ENCODE results near the gene ZNF22. TPM values are rescaled to one million over a fixed set of nuclear protein-coding genes. Genes with fewer than 3 reads are reported as not detected.

ZNF22 gene
- total and polyA plus RNA-seq, 9 donors = 44.3 to 57.8 (median 49.9) TPM

GRCh38 chr10:44997105-44997748 lies 3.5 kb upstream of the ZNF22 start:
- DNase-seq = peak; percentile 9

DNA sequence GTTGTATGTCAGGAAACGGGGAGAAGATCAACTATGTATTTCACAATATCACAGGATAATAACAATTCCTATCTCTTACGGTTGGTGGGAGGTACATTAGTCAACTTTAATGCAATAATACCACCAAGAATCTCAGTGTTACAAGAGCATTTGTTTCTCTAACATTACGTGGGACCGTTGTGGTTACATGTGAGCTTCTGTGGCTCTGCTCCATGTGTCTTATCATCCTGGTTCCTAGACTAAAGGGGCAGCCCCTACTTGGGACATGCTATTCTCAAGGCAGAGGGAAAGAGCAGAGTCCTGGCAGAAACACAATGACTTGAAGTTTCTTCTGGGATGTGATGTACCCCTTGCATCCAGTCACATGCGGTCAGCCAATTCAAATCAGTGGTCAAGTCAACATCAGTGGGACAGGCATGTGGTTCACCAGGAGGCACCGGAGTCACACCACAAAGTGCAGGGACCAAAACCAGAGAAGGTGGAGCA lies 2.5 kb upstream of the ZNF22 start:
- no peak overlapping the region for H3K27ac ChIP-seq (ENCODE audit: low read length)
- WGBS (ENCODE audit: insufficient coverage) = 83% methylated on average over 2 of the region's 6 CpGs
- peak; percentile 4 for DNase-seq
- peaks cover 8% of the 10 kb centered on the region for H3K36me3 ChIP-seq (ENCODE audit: control insufficient read depth, insufficient read depth, low read length)
- H3K9me3 ChIP-seq (replicated peaks; ENCODE audit: control insufficient read depth, low read depth, low read length) = peaks cover 1% of the 10 kb centered on the region
- peaks cover 34% of the 10 kb centered on the region for H3K4me1 ChIP-seq (ENCODE audit: control insufficient read depth, insufficient read depth, low read length)
- H3K4me3 ChIP-seq (ENCODE audit: low read length) = no peak overlapping the region
- H3K27me3 ChIP-seq (ENCODE audit: control insufficient read depth, insufficient read depth, low read length) = no peaks in the 10 kb centered on the region

More at GRCh38 chr10:44997105-44997748, 3.5 kb upstream of the ZNF22 start:
- peak overlapping the region; percentile 81 for H3K27ac ChIP-seq (ENCODE audit: low read length)
- WGBS (ENCODE audit: insufficient coverage) = 33% methylated on average over 1 of the region's 6 CpGs
- no peak overlapping the region for H3K4me3 ChIP-seq (ENCODE audit: low read length)
- H3K36me3 ChIP-seq (ENCODE audit: control insufficient read depth, insufficient read depth, low read length) = peaks cover 17% of the 10 kb centered on the region
- H3K9me3 ChIP-seq (replicated peaks; ENCODE audit: control insufficient read depth, low read depth, low read length) = no peaks in the 10 kb centered on the region
- H3K27me3 ChIP-seq (ENCODE audit: control insufficient read depth, insufficient read depth, low read length) = no peaks in the 10 kb centered on the region
- peaks cover 36% of the 10 kb centered on the region for H3K4me1 ChIP-seq (ENCODE audit: control insufficient read depth, insufficient read depth, low read length)

DNA sequence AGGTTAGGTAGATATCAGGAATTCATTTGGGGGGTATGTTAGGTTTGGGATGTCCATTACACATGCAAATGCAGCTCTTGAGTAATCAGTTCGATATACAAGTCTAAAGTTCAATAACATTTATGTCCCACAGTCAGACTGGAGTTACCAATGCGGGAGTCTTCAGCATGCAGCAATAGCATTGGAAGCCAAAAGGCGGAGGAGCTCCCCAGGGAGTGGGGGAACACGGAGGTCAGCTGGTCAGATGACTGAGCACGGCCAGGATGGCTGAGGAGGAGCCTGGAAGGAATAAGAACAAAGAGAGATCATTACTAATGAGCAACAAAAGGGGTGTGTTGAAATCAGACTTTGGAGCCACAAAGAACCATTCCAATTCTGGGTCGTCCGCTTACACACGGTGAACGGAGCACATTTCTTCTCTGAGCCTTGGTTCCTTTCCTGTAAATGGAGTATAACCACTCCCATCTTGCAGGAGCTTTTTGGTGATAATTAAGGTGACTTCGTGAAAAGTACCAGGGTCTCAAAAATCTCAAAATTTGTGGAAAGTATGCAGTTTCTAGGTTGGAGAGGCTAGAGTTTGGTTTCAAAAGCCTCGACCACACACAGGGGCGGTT lies 478 bp upstream of the ZNF22 start:
- peak; percentile 84 for DNase-seq
- peak overlapping the region; percentile 95 for H3K27ac ChIP-seq (ENCODE audit: low read length)
- H3K27me3 ChIP-seq (ENCODE audit: control insufficient read depth, insufficient read depth, low read length) = no peaks in the 10 kb centered on the region
- peaks cover 8% of the 10 kb centered on the region for H3K9me3 ChIP-seq (replicated peaks; ENCODE audit: control insufficient read depth, low read depth, low read length)
- H3K4me3 ChIP-seq (ENCODE audit: low read length) = peak overlapping the region; percentile 63
- peaks cover 29% of the 10 kb centered on the region for H3K4me1 ChIP-seq (ENCODE audit: control insufficient read depth, insufficient read depth, low read length)
- H3K36me3 ChIP-seq (ENCODE audit: control insufficient read depth, insufficient read depth, low read length) = peaks cover 11% of the 10 kb centered on the region
- 11% methylated on average over 6 of the region's 12 CpGs for WGBS (ENCODE audit: insufficient coverage)

- Histone ChIP-seq H3K9me3 (replicated peaks; ENCODE audit: control insufficient read depth, low read depth, low read length) (peaks cover 8% of the 10 kb centered on the region), H3K27me3 (ENCODE audit: control insufficient read depth, insufficient read depth, low read length) (no peaks in the 10 kb centered on the region), H3K4me3 (ENCODE audit: low read length) (peak overlapping the region; percentile 63), H3K4me1 (ENCODE audit: control insufficient read depth, insufficient read depth, low read length) (peaks cover 17% of the 10 kb centered on the region), H3K27ac (ENCODE audit: low read length) (peak overlapping the region; percentile 94), H3K36me3 (ENCODE audit: control insufficient read depth, insufficient read depth, low read length) (peaks cover 15% of the 10 kb centered on the region)
- peak; percentile 73 for DNase-seq
- WGBS (ENCODE audit: insufficient coverage) = 0% methylated on average over 9 of the region's 13 CpGs
These were observed 842 bp downstream of the ZNF22 start for GRCh38 chr10:45001381-45002148.

GRCh38 chr10:45003432-45004000 lies 2.8 kb downstream of the ZNF22 start:
- peaks cover 9% of the 10 kb centered on the region for H3K4me1 ChIP-seq (ENCODE audit: control insufficient read depth, insufficient read depth, low read length)
- no peaks in the 10 kb centered on the region for H3K27me3 ChIP-seq (ENCODE audit: control insufficient read depth, insufficient read depth, low read length)
- peaks cover 8% of the 10 kb centered on the region for H3K9me3 ChIP-seq (replicated peaks; ENCODE audit: control insufficient read depth, low read depth, low read length)
- H3K36me3 ChIP-seq (ENCODE audit: control insufficient read depth, insufficient read depth, low read length) = peaks cover 15% of the 10 kb centered on the region
- 92% methylated on average over 6 of the region's 10 CpGs for WGBS (ENCODE audit: insufficient coverage)
- no peak overlapping the region for H3K4me3 ChIP-seq (ENCODE audit: low read length)
- no peak overlapping the region for H3K27ac ChIP-seq (ENCODE audit: low read length)
- DNase-seq = peak; percentile 0

- Histone ChIP-seq H3K9me3 (replicated peaks; ENCODE audit: control insufficient read depth, low read depth, low read length) (peaks cover 8% of the 10 kb centered on the region), H3K27ac (ENCODE audit: low read length) (no peak overlapping the region), H3K4me1 (ENCODE audit: control insufficient read depth, insufficient read depth, low read length) (peaks cover 9% of the 10 kb centered on the region), H3K36me3 (ENCODE audit: control insufficient read depth, insufficient read depth, low read length) (peaks cover 15% of the 10 kb centered on the region), H3K4me3 (ENCODE audit: low read length) (no peak overlapping the region), H3K27me3 (ENCODE audit: control insufficient read depth, insufficient read depth, low read length) (no peaks in the 10 kb centered on the region)
- WGBS (ENCODE audit: insufficient coverage) = 86% methylated on average over 1 of the region's 3 CpGs
- peak; percentile 0 for DNase-seq
These were observed 3.9 kb downstream of the ZNF22 start for GRCh38 chr10:45004661-45005060.

- H3K27ac ChIP-seq (ENCODE audit: low read length) = no peak overlapping the region
- no CpG with 5 or more reads among the region's 1 CpG for WGBS (ENCODE audit: insufficient coverage)
- no peak for DNase-seq
- H3K4me3 ChIP-seq (ENCODE audit: low read length) = no peak overlapping the region
- H3K4me1 ChIP-seq (ENCODE audit: control insufficient read depth, insufficient read depth, low read length) = peaks cover 5% of the 10 kb centered on the region
- no peaks in the 10 kb centered on the region for H3K27me3 ChIP-seq (ENCODE audit: control insufficient read depth, insufficient read depth, low read length)
- H3K9me3 ChIP-seq (replicated peaks; ENCODE audit: control insufficient read depth, low read depth, low read length) = peaks cover 8% of the 10 kb centered on the region
- H3K36me3 ChIP-seq (ENCODE audit: control insufficient read depth, insufficient read depth, low read length) = peaks cover 15% of the 10 kb centered on the region
These were observed 4.6 kb downstream of the ZNF22 start for GRCh38 chr10:45005284-45005683.

GRCh38 chr10:45006276-45007030 lies 5.7 kb downstream of the ZNF22 start:
- Histone ChIP-seq H3K36me3 (ENCODE audit: control insufficient read depth, insufficient read depth, low read length) (peaks cover 15% of the 10 kb centered on the region), H3K27me3 (ENCODE audit: control insufficient read depth, insufficient read depth, low read length) (no peaks in the 10 kb centered on the region), H3K4me3 (ENCODE audit: low read length) (no peak overlapping the region), H3K9me3 (replicated peaks; ENCODE audit: control insufficient read depth, low read depth, low read length) (peaks cover 8% of the 10 kb centered on the region), H3K4me1 (ENCODE audit: control insufficient read depth, insufficient read depth, low read length) (peaks cover 2% of the 10 kb centered on the region), H3K27ac (ENCODE audit: low read length) (no peak overlapping the region)
- peak; percentile 3 for DNase-seq
- WGBS (ENCODE audit: insufficient coverage) = 86% methylated on average over 1 of the region's 3 CpGs

- WGBS (ENCODE audit: insufficient coverage) = 30% methylated on average over 2 of the region's 8 CpGs
- Histone ChIP-seq H3K4me3 (ENCODE audit: low read length) (no peak overlapping the region), H3K9me3 (replicated peaks; ENCODE audit: control insufficient read depth, low read depth, low read length) (peaks cover 2% of the 10 kb centered on the region), H3K27me3 (ENCODE audit: control insufficient read depth, insufficient read depth, low read length) (no peaks in the 10 kb centered on the region), H3K27ac (ENCODE audit: low read length) (no peak overlapping the region), H3K36me3 (ENCODE audit: control insufficient read depth, insufficient read depth, low read length) (peaks cover 12% of the 10 kb centered on the region), H3K4me1 (ENCODE audit: control insufficient read depth, insufficient read depth, low read length) (peaks cover 2% of the 10 kb centered on the region)
- peak; percentile 91 for DNase-seq
These were observed 7.9 kb downstream of the ZNF22 start for GRCh38 chr10:45008524-45009161.
